ENCODE results near the gene MMP11.

The MMP11 gene

GRCh38 chr22:23781065-23781464 lies 8.4 kb downstream of the MMP11 start:
- TF ChIP-seq REST (IDR thresholded peaks at IDR 0.05; ENCODE audit: insufficient replicate concordance, low read depth) (no peak), GABPA (IDR thresholded peaks at IDR 0.05; ENCODE audit: low read depth) (no peak), POLR2AphosphoS5 (IDR thresholded peaks at IDR 0.05; ENCODE audit: low read depth) (no peak), CTCF (IDR thresholded peaks at IDR 0.05; ENCODE audit: insufficient read depth, low read length) (no peak), SPI1 (IDR thresholded peaks at IDR 0.05; ENCODE audit: borderline replicate concordance, low read depth) (no peak)
- DNase-seq (ENCODE audit: low read depth in 1 of 2, low spot score in 1 of 2), result no peak
- Histone ChIP-seq H3K27me3 (ENCODE audit: insufficient read depth, poor library complexity, severe bottlenecking) (no peaks in the 10 kb centered on the region), H3K4me3 (replicated peaks; ENCODE audit: insufficient read depth, low read length) (no peak overlapping the region), H3K27ac (replicated peaks) (no peak overlapping the region)

GRCh38 chr22:23781511-23782183 lies 9.0 kb downstream of the MMP11 start:
- no peak for DNase-seq (ENCODE audit: low read depth in 1 of 2, low spot score in 1 of 2)
- Histone ChIP-seq H3K27me3 (ENCODE audit: insufficient read depth, poor library complexity, severe bottlenecking) (no peaks in the 10 kb centered on the region), H3K27ac (replicated peaks) (no peak overlapping the region), H3K4me3 (replicated peaks; ENCODE audit: insufficient read depth, low read length) (no peak overlapping the region)
- TF ChIP-seq REST (IDR thresholded peaks at IDR 0.05; ENCODE audit: insufficient replicate concordance, low read depth), result no peak
- no peak for TF ChIP-seq POLR2AphosphoS5 (IDR thresholded peaks at IDR 0.05; ENCODE audit: low read depth)
- TF ChIP-seq SPI1 (IDR thresholded peaks at IDR 0.05; ENCODE audit: borderline replicate concordance, low read depth), result no peak
- TF ChIP-seq GABPA (IDR thresholded peaks at IDR 0.05; ENCODE audit: low read depth), result no peak
- TF ChIP-seq CTCF (IDR thresholded peaks at IDR 0.05; ENCODE audit: insufficient read depth, low read length), result no peak

GRCh38 chr22:23782252-23782651 lies 9.6 kb downstream of the MMP11 start:
- no peak for TF ChIP-seq CTCF (IDR thresholded peaks at IDR 0.05; ENCODE audit: insufficient read depth, low read length)
- TF ChIP-seq GABPA (IDR thresholded peaks at IDR 0.05; ENCODE audit: low read depth), result no peak
- TF ChIP-seq REST (IDR thresholded peaks at IDR 0.05; ENCODE audit: insufficient replicate concordance, low read depth), result no peak
- TF ChIP-seq POLR2AphosphoS5 (IDR thresholded peaks at IDR 0.05; ENCODE audit: low read depth), result no peak
- TF ChIP-seq SPI1 (IDR thresholded peaks at IDR 0.05; ENCODE audit: borderline replicate concordance, low read depth), result no peak
- H3K27ac ChIP-seq (replicated peaks), result no peak overlapping the region
- H3K4me3 ChIP-seq (replicated peaks; ENCODE audit: insufficient read depth, low read length), result no peak overlapping the region
- no peaks in the 10 kb centered on the region for H3K27me3 ChIP-seq (ENCODE audit: insufficient read depth, poor library complexity, severe bottlenecking)
- DNase-seq (ENCODE audit: low read depth in 1 of 2, low spot score in 1 of 2), result no peak

Measured in HL-60 (cell line).